ENCODE data around the gene LCMT1. TPM values are rescaled to one million over a fixed set of nuclear protein-coding genes. Genes with fewer than 3 reads are reported as not detected.
A peak's percentile ranks its signal among the peaks of the same experiment; 100 is the strongest.

The LCMT1 gene
- total and polyA plus RNA-seq, 3 donors from 2014 or later, result 89.0 to 101 (median 89.1) TPM

DNA sequence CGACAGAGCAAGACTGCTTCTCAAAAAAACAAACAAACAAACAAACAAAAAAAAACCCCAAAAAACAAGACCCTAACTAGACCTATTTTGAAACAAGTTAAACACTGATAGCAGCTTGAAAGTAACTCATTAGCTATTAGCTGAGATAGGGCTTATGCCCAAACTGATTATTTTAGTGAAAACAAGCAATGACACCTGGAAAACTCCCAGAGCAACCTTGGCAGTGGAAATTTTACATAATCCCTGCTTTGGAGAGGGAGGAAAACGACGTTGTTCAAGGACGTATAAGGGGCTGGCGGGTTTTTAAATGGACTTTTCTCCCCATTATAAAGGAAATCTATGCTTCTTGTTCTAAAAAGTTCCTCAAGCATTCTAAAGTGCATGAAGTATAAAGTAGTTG, 59.8 kb downstream of the LCMT1 start:
- no peak overlapping the region for H3K4me3 ChIP-seq
- H3K27ac ChIP-seq, result no peak overlapping the region
- no peaks in the 10 kb centered on the region for H3K9me3 ChIP-seq
- 52 to 62% methylated on average over 5 of the region's 5 CpGs for WGBS, 2 donors
- TF ChIP-seq, protein P1, sequence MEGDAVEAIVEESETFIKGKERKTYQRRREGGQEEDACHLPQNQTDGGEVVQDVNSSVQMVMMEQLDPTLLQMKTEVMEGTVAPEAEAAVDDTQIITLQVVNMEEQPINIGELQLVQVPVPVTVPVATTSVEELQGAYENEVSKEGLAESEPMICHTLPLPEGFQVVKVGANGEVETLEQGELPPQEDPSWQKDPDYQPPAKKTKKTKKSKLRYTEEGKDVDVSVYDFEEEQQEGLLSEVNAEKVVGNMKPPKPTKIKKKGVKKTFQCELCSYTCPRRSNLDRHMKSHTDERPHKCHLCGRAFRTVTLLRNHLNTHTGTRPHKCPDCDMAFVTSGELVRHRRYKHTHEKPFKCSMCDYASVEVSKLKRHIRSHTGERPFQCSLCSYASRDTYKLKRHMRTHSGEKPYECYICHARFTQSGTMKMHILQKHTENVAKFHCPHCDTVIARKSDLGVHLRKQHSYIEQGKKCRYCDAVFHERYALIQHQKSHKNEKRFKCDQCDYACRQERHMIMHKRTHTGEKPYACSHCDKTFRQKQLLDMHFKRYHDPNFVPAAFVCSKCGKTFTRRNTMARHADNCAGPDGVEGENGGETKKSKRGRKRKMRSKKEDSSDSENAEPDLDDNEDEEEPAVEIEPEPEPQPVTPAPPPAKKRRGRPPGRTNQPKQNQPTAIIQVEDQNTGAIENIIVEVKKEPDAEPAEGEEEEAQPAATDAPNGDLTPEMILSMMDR (IDR thresholded peaks at IDR 0.05), result no peak
- TF ChIP-seq POLR2A (IDR thresholded peaks at IDR 0.05), result no peak
- intact Hi-C loops (cut with DNase I; ENCODE audit: low total_unique reads), result no loop called here
- no peaks in the 10 kb centered on the region for H3K27me3 ChIP-seq
- no peak for DNase-seq
- peaks cover 5% of the 10 kb centered on the region for H3K4me1 ChIP-seq
- no peaks in the 10 kb centered on the region for H3K36me3 ChIP-seq (ENCODE audit: low read depth, missing control alignments)

DNA sequence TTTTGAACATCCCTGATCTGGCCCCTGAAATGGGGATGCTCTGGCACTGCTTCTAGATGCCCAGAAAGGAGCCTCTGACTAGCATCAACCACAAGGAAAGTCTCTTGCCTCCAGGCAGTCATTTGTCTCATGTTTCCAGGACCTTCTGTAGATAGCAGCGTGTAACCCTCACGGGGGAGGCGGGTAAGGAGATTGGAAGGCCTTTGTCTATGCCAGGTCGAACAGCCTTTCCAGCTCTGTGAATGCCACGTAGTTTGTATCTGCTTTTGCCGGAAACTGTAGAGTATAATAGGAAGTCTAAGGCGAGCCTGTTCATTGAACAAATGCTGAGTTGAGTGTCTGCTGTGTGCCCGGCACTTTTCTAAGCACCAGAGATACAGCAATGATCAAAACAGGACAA, 61.3 kb downstream of the LCMT1 start:
- H3K4me1 ChIP-seq, result peaks cover 9% of the 10 kb centered on the region
- TF ChIP-seq, protein P1 (IDR thresholded peaks at IDR 0.05), result no peak
- DNase-seq, result peak; percentile 77
- intact Hi-C loops (cut with DNase I; ENCODE audit: low total_unique reads), result no loop called here
- H3K36me3 ChIP-seq (ENCODE audit: low read depth, missing control alignments), result no peaks in the 10 kb centered on the region
- 65 to 94% methylated on average over 8 of the region's 8 CpGs for WGBS, 2 donors
- H3K4me3 ChIP-seq, result no peak overlapping the region
- H3K27me3 ChIP-seq, result no peaks in the 10 kb centered on the region
- H3K9me3 ChIP-seq, result no peaks in the 10 kb centered on the region
- H3K27ac ChIP-seq, result peak overlapping the region in 1 of 2 donors; percentile 37

DNA sequence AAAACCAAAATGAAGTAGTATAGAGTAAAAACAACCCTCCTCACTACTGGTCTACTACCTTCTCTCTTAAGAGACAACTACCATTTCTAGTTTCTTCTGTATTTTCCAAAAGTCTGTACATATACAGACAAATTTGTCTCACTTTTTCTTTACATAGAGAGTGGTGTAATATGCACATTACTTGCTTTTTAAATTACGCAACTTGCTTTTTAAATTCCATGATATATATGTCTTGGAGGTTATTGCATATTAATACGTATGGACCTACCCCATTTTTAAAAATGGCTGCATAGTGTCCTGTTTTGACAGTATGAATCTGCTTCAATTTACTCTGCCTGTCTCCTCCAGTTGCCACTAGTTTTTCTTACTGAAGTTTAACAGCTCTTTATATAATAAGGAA, 62.7 kb downstream of the LCMT1 start:
- TF ChIP-seq POLR2A (IDR thresholded peaks at IDR 0.05), result no peak
- TF ChIP-seq, protein P1 (IDR thresholded peaks at IDR 0.05), result no peak
- Histone ChIP-seq H3K36me3 (ENCODE audit: low read depth, missing control alignments) (no peaks in the 10 kb centered on the region), H3K4me3 (no peak overlapping the region), H3K27me3 (no peaks in the 10 kb centered on the region), H3K27ac (no peak overlapping the region), H3K4me1 (peaks cover 17% of the 10 kb centered on the region), H3K9me3 (no peaks in the 10 kb centered on the region)
- DNase-seq, result no peak
- 96 to 97% methylated on average over 2 of the region's 2 CpGs for WGBS, 2 donors
- intact Hi-C loops (cut with DNase I; ENCODE audit: low total_unique reads), result no loop called here

DNA sequence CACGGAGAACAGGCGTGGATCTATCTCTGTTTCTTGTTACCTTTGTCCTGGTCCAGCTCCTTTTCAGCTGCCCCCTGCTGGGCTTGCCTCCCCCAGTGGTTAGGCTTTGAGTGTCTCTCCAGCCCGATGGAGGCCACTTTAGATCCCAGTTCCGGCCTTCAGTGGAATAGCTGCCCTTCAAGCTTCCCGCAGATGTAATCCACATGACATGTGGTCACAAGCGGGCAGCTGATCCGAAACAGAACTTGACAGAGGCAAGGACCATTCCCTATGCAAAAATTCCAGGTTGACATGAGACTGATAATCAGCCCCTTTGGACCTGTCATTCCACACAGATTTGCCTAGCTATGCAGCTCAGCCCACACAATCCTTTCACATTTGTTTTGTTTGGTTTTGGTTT, 64.6 kb downstream of the LCMT1 start:
- Histone ChIP-seq H3K9me3 (no peaks in the 10 kb centered on the region), H3K36me3 (ENCODE audit: low read depth, missing control alignments) (no peaks in the 10 kb centered on the region), H3K4me1 (peaks cover 17% of the 10 kb centered on the region), H3K4me3 (no peak overlapping the region), H3K27me3 (no peaks in the 10 kb centered on the region), H3K27ac (no peak overlapping the region)
- no peak for DNase-seq
- intact Hi-C loops (cut with DNase I; ENCODE audit: low total_unique reads), result no loop called here
- WGBS, 2 donors, result 86 to 90% methylated on average over 7 of the region's 7 CpGs
- TF ChIP-seq, protein P1 (IDR thresholded peaks at IDR 0.05), result no peak
- no peak for TF ChIP-seq POLR2A (IDR thresholded peaks at IDR 0.05)

DNA sequence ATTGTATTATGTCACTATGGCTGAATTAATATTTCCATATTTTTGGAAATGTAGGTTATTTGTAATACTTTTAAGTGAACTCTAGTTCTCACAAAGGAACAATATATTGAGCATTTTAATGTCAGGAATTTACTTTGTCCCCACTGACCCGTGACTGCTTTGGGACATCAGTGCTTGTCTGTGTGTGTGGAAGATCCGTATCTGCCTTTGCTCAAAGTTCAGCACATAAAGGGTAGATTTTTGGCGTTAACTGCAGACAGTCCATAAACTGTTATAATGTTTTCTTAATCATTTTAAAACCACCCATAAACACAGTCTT, 65.9 kb downstream of the LCMT1 start:
- peak overlapping the region in 1 of 2 donors; percentile 42 for H3K27ac ChIP-seq
- H3K36me3 ChIP-seq (ENCODE audit: low read depth, missing control alignments), result no peaks in the 10 kb centered on the region
- H3K27me3 ChIP-seq, result no peaks in the 10 kb centered on the region
- 46 to 54% methylated on average over 3 of the region's 3 CpGs for whole genome bisulfite sequencing, 2 donors
- TF ChIP-seq, protein P1 (IDR thresholded peaks at IDR 0.05), result no peak
- no peak for TF ChIP-seq POLR2A (IDR thresholded peaks at IDR 0.05)
- intact Hi-C loops (cut with DNase I; ENCODE audit: low total_unique reads), result no loop called here
- H3K4me3 ChIP-seq, result no peak overlapping the region
- H3K9me3 ChIP-seq, result no peaks in the 10 kb centered on the region
- DNase-seq, result no peak
- peaks cover 17% of the 10 kb centered on the region for H3K4me1 ChIP-seq

Measured in testis (tissue), 3 donors.